Suprapubic skin (tissue), 4 donors: Measurements from ENCODE around the gene ZDHHC14. TPM values are rescaled to one million over a fixed set of nuclear protein-coding genes. Genes with fewer than 3 reads are reported as not detected.

Source experiments
- DNase-seq, 2 donors: peaks; one replicate each; pipeline ENCODE4 v3.0.0-alpha.2; 2019; ENCODE audit warnings: low spot score in 2 of 2
- H3K27ac ChIP-seq: fragments of 200-600 bp; sonication (generic); one replicate; pipeline ENCODE4 v1.5.1; 2019
- H3K27me3 ChIP-seq: fragments of 200-600 bp; sonication (generic); one replicate; pipeline ENCODE4 v1.5.1; 2019
- H3K36me3 ChIP-seq: fragments of 200-600 bp; sonication (generic); one replicate; pipeline ENCODE4 v1.5.1; 2019
- H3K4me1 ChIP-seq: fragments of 200-600 bp; sonication (generic); one replicate; pipeline ENCODE4 v1.5.1; 2019
- H3K4me3 ChIP-seq: fragments of 200-600 bp; sonication (generic); one replicate; pipeline ENCODE4 v1.5.1; 2019; ENCODE audit warnings: mild to moderate bottlenecking
- H3K9me3 ChIP-seq: fragments of 200-600 bp; sonication (generic); one replicate; pipeline ENCODE4 v1.5.1; 2019
- CTCF ChIP-seq, 2 donors: fragments of 200-600 bp in 1 of 2; fragments of 450-650 bp in 1 of 2; sonication (generic) in 1 of 2; IDR thresholded peaks; one replicate each; pipeline ENCODE4 v1.5.1; 2016 to 2019; ENCODE audit warnings: antibody characterized with exemption in 2 of 2, mild to moderate bottlenecking in 1 of 2, moderate library complexity in 1 of 2
- EP300 ChIP-seq: sonication (generic); formaldehyde crosslinking; IDR thresholded peaks from one replicate; pipeline ENCODE4 v1.6.1; 2017; ENCODE audit warnings: antibody characterized with exemption
- POLR2A ChIP-seq, 2 donors: fragments of 450-650 bp; IDR thresholded peaks; one replicate each; pipeline ENCODE4 v1.6.1; 2017; ENCODE audit warnings: antibody characterized with exemption in 2 of 2, mild to moderate bottlenecking in 2 of 2, moderate library complexity in 2 of 2
- POLR2AphosphoS5 ChIP-seq, 3 donors: sonication (generic); formaldehyde crosslinking; IDR thresholded peaks; one replicate each; pipeline ENCODE4 v1.6.1; 2017; ENCODE audit warnings: antibody characterized with exemption in 3 of 3
- WGBS: methylation state at CpG from one replicate; pipeline ENCODE4 v1.1.5; 2018; 5-methylcytosine and 5-hydroxymethylcytosine counted together
- total RNA-seq, 4 donors: library from RNA; depleted of rRNA; stranded (reverse); fragments of >200 nt; gene quantifications; one replicate each; pipeline ENCODE4 v1.1.0, GENCODE V29; 2016

Gene ZDHHC14
- total RNA-seq, 4 donors from 2014 or later: 4.3 to 9.9 (median 7.7) TPM

GRCh38 chr6:157656437-157656997, 275.5 kb downstream of the ZDHHC14 start:
- H3K4me1 ChIP-seq: no peaks in the 10 kb centered on the region
- no peak overlapping the region for H3K4me3 ChIP-seq
- no peaks in the 10 kb centered on the region for H3K27me3 ChIP-seq
- H3K27ac ChIP-seq: no peak overlapping the region
- H3K9me3 ChIP-seq: no peaks in the 10 kb centered on the region
- TF ChIP-seq POLR2A (IDR thresholded peaks at IDR 0.05) (no peak), POLR2AphosphoS5 (IDR thresholded peaks at IDR 0.05) (no peak), CTCF (IDR thresholded peaks at IDR 0.05) (no peak), EP300 (no peak)
- WGBS: 93% methylated on average over 7 of the region's 7 CpGs
- peak in 1 of 2 donors; percentile 40 for DNase-seq
- peaks cover 8% of the 10 kb centered on the region for H3K36me3 ChIP-seq

GRCh38 chr6:157657754-157658153, 276.8 kb downstream of the ZDHHC14 start:
- H3K27me3 ChIP-seq: no peaks in the 10 kb centered on the region
- H3K9me3 ChIP-seq: no peaks in the 10 kb centered on the region
- no peak overlapping the region for H3K4me3 ChIP-seq
- no peaks in the 10 kb centered on the region for H3K4me1 ChIP-seq
- TF ChIP-seq POLR2AphosphoS5 (IDR thresholded peaks at IDR 0.05): no peak
- no peak for TF ChIP-seq CTCF (IDR thresholded peaks at IDR 0.05)
- TF ChIP-seq EP300: no peak
- TF ChIP-seq POLR2A (IDR thresholded peaks at IDR 0.05): no peak
- DNase-seq: no peak
- H3K27ac ChIP-seq: no peak overlapping the region
- WGBS: 98% methylated on average over 5 of the region's 5 CpGs
- H3K36me3 ChIP-seq: peaks cover 8% of the 10 kb centered on the region

GRCh38 chr6:157658301-157658700, 277.3 kb downstream of the ZDHHC14 start:
- H3K27ac ChIP-seq: no peak overlapping the region
- TF ChIP-seq CTCF (IDR thresholded peaks at IDR 0.05): no peak
- TF ChIP-seq EP300: no peak
- no peak for TF ChIP-seq POLR2AphosphoS5 (IDR thresholded peaks at IDR 0.05)
- TF ChIP-seq POLR2A (IDR thresholded peaks at IDR 0.05): no peak
- peaks cover 8% of the 10 kb centered on the region for H3K36me3 ChIP-seq
- peak in 1 of 2 donors; percentile 53 for DNase-seq
- no peaks in the 10 kb centered on the region for H3K27me3 ChIP-seq
- H3K4me1 ChIP-seq: no peaks in the 10 kb centered on the region
- H3K9me3 ChIP-seq: no peaks in the 10 kb centered on the region
- 93% methylated on average over 4 of the region's 4 CpGs for WGBS
- H3K4me3 ChIP-seq: no peak overlapping the region

GRCh38 chr6:157659536-157660271, 278.7 kb downstream of the ZDHHC14 start:
- Histone ChIP-seq H3K36me3 (peaks cover 3% of the 10 kb centered on the region), H3K27ac (no peak overlapping the region), H3K9me3 (no peaks in the 10 kb centered on the region), H3K4me1 (no peaks in the 10 kb centered on the region), H3K27me3 (no peaks in the 10 kb centered on the region), H3K4me3 (no peak overlapping the region)
- WGBS: 76% methylated on average over 19 of the region's 19 CpGs
- TF ChIP-seq EP300: no peak
- TF ChIP-seq CTCF (IDR thresholded peaks at IDR 0.05): no peak
- no peak for TF ChIP-seq POLR2AphosphoS5 (IDR thresholded peaks at IDR 0.05)
- TF ChIP-seq POLR2A (IDR thresholded peaks at IDR 0.05): no peak
- peak in 1 of 2 donors; percentile 73 for DNase-seq

GRCh38 chr6:157660414-157660813, 279.4 kb downstream of the ZDHHC14 start:
- H3K27ac ChIP-seq: no peak overlapping the region
- H3K36me3 ChIP-seq: peaks cover 3% of the 10 kb centered on the region
- DNase-seq: peak in 1 of 2 donors; percentile 65
- H3K4me3 ChIP-seq: no peak overlapping the region
- no peak for TF ChIP-seq CTCF (IDR thresholded peaks at IDR 0.05)
- no peak for TF ChIP-seq POLR2A (IDR thresholded peaks at IDR 0.05)
- TF ChIP-seq POLR2AphosphoS5 (IDR thresholded peaks at IDR 0.05): no peak
- no peak for TF ChIP-seq EP300
- no peaks in the 10 kb centered on the region for H3K27me3 ChIP-seq
- no peaks in the 10 kb centered on the region for H3K9me3 ChIP-seq
- 87% methylated on average over 5 of the region's 5 CpGs for WGBS
- no peaks in the 10 kb centered on the region for H3K4me1 ChIP-seq
